Stimulated activated CD4-positive, alpha-beta T cell treated with anti-CD3 and anti-CD28 coated beads, Interleukin-4, amount 100 ng/mL, for 4 hours (primary cell): ENCODE results near the gene L3MBTL1.
"Not testable (repeated sequence)": the region's sequence is repeated elsewhere in the genome, so short reads cannot be mapped to it uniquely, and the experiment has no call there.

ENCODE experiments used
- DNase-seq, 2 experiments: peaks; one replicate each; pipeline ENCODE4 v3.0.0-alpha.2; 2020

L3MBTL1 gene

GRCh38 chr20:43560974-43561373 is 53.5 kb downstream of the L3MBTL1 start:
- no peak for DNase-seq

- no peak for DNase-seq
These were observed 55.9 kb downstream of the L3MBTL1 start for GRCh38 chr20:43563429-43563828.

GRCh38 chr20:43563991-43564390 is 56.5 kb downstream of the L3MBTL1 start:
- DNase-seq, result no peak

- DNase-seq, result no peak
These were observed 57.0 kb downstream of the L3MBTL1 start for GRCh38 chr20:43564455-43564854.

- no peak for DNase-seq
These were observed 57.7 kb downstream of the L3MBTL1 start for GRCh38 chr20:43564993-43565757.

GRCh38 chr20:43565758-43566104 is 58.2 kb downstream of the L3MBTL1 start:
- DNase-seq, result no peak

GRCh38 chr20:43567477-43567876 is 60.0 kb downstream of the L3MBTL1 start:
- DNase-seq, result no peak

- no peak for DNase-seq
These were observed 61.2 kb downstream of the L3MBTL1 start for GRCh38 chr20:43568706-43569105.

GRCh38 chr20:43569282-43569681 is 61.8 kb downstream of the L3MBTL1 start:
- DNase-seq, result no peak

- no peak for DNase-seq
These were observed 63.0 kb downstream of the L3MBTL1 start for GRCh38 chr20:43570496-43570895.

- no peak for DNase-seq
These were observed 63.8 kb downstream of the L3MBTL1 start for GRCh38 chr20:43571310-43571709.

- DNase-seq, result no peak
These were observed 64.3 kb downstream of the L3MBTL1 start for GRCh38 chr20:43571771-43572170.

GRCh38 chr20:43572891-43573290 is 65.4 kb downstream of the L3MBTL1 start:
- no peak for DNase-seq

GRCh38 chr20:43576108-43576507 is 68.6 kb downstream of the L3MBTL1 start:
- no peak for DNase-seq

GRCh38 chr20:43579861-43580793 is 72.6 kb downstream of the L3MBTL1 start:
- no peak for DNase-seq

- DNase-seq, result no peak
These were observed 75.8 kb downstream of the L3MBTL1 start for GRCh38 chr20:43583133-43583864.

- DNase-seq, result no peak
These were observed 76.5 kb downstream of the L3MBTL1 start for GRCh38 chr20:43583982-43584432.

GRCh38 chr20:43584448-43585136 is 77.1 kb downstream of the L3MBTL1 start:
- no peak for DNase-seq

GRCh38 chr20:43586641-43587040 is 79.1 kb downstream of the L3MBTL1 start:
- DNase-seq, result no peak

GRCh38 chr20:43588526-43588925 is 81.0 kb downstream of the L3MBTL1 start:
- not testable (repeated sequence) for DNase-seq

- DNase-seq, result no peak
These were observed 82.5 kb downstream of the L3MBTL1 start for GRCh38 chr20:43590036-43590391.
